Measurements from ENCODE around the gene CGB5. TPM values are rescaled to one million over a fixed set of nuclear protein-coding genes. Genes with fewer than 3 reads are reported as not detected.

The CGB5 gene
- total RNA-seq, 1 experiment from 2014 or later = not detected

GRCh38 chr19:49092686-49093085 lies 49.0 kb downstream of the CGB5 start:
- no peak for TF ChIP-seq POLR2AphosphoS5 (IDR thresholded peaks at IDR 0.05; ENCODE audit: low read depth, low read length)
- no peak for TF ChIP-seq TCF7L2 (IDR thresholded peaks at IDR 0.05; ENCODE audit: low read depth, low read length)
- TF ChIP-seq SIN3A (IDR thresholded peaks at IDR 0.05; ENCODE audit: borderline replicate concordance, insufficient read depth, low read depth, low read length) = no peak
- TF ChIP-seq, protein P1, sequence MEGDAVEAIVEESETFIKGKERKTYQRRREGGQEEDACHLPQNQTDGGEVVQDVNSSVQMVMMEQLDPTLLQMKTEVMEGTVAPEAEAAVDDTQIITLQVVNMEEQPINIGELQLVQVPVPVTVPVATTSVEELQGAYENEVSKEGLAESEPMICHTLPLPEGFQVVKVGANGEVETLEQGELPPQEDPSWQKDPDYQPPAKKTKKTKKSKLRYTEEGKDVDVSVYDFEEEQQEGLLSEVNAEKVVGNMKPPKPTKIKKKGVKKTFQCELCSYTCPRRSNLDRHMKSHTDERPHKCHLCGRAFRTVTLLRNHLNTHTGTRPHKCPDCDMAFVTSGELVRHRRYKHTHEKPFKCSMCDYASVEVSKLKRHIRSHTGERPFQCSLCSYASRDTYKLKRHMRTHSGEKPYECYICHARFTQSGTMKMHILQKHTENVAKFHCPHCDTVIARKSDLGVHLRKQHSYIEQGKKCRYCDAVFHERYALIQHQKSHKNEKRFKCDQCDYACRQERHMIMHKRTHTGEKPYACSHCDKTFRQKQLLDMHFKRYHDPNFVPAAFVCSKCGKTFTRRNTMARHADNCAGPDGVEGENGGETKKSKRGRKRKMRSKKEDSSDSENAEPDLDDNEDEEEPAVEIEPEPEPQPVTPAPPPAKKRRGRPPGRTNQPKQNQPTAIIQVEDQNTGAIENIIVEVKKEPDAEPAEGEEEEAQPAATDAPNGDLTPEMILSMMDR (IDR thresholded peaks at IDR 0.05) = no peak
- POLR2A ChIA-PET = no interaction called here
- Histone ChIP-seq H3K4me1 (ENCODE audit: control insufficient read depth, insufficient read depth, low read length) (peaks cover 6% of the 10 kb centered on the region), H3K9me3 (ENCODE audit: control insufficient read depth, insufficient read depth, low read depth, low read length) (no peaks in the 10 kb centered on the region), H3K36me3 (ENCODE audit: control insufficient read depth, insufficient read depth, low read length) (peaks cover 9% of the 10 kb centered on the region), H3K27me3 (ENCODE audit: control insufficient read depth, insufficient read depth, low read length) (no peaks in the 10 kb centered on the region), H3K4me3 (ENCODE audit: low read depth in 2 of 2, low read length in 2 of 2) (no peak overlapping the region), H3K27ac (ENCODE audit: low read length) (no peak overlapping the region)
- DNase-seq (ENCODE audit: low read depth, low spot score) = no peak
- no TSS peak for BruUV-seq (replicated peaks)
- intact Hi-C loops (cut with micrococcal nuclease; ENCODE audit: unreplicated experiment) (no loop called here), in situ Hi-C loops (cut with HindIII; ENCODE audit: low pct_unique_long_range_greater_than_20kb, low sequenced_read_pairs) (no loop called here)
- CTCF ChIA-PET = no interaction called here
- no peak for ATAC-seq

Small RNAs within 50 kb of the gene (microRNA-seq; reads per million reads assigned to microRNA genes)
- gene MIR6798 (ENCODE audit: unreplicated experiment) = not detected

Other genes starting within 250 kb of the CGB5 start
- gene BCAT2, start 232.8 kb upstream of the CGB5 start, total RNA-seq (2021; ENCODE audit: unreplicated experiment) = 34.6 TPM
- gene HSD17B14, start 207.4 kb upstream of the CGB5 start, total RNA-seq (2021; ENCODE audit: unreplicated experiment) = 20.8 TPM
- 4.2 TPM for gene PLEKHA4, start 175.2 kb upstream of the CGB5 start, total RNA-seq (2021; ENCODE audit: unreplicated experiment)
- gene PPP1R15A, start 171.4 kb upstream of the CGB5 start, total RNA-seq (2021; ENCODE audit: unreplicated experiment) = 27.1 TPM
- 0.15 TPM for gene TULP2, start 145.1 kb upstream of the CGB5 start, total RNA-seq (2021; ENCODE audit: unreplicated experiment)
- gene NUCB1, start 143.5 kb upstream of the CGB5 start, total RNA-seq (2021; ENCODE audit: unreplicated experiment) = 102 TPM
- gene DHDH, start 110.1 kb upstream of the CGB5 start, total RNA-seq (2021; ENCODE audit: unreplicated experiment) = 0.85 TPM
- 100 TPM for gene BAX, start 89.0 kb upstream of the CGB5 start, total RNA-seq (2021; ENCODE audit: unreplicated experiment)
- gene FTL, start 78.5 kb upstream of the CGB5 start, total RNA-seq (2021; ENCODE audit: unreplicated experiment) = 1,332 TPM
- gene GYS1, start 50.5 kb upstream of the CGB5 start, total RNA-seq (2021; ENCODE audit: unreplicated experiment) = 20.2 TPM
- 170 TPM for gene RUVBL2, start 50.0 kb upstream of the CGB5 start, total RNA-seq (2021; ENCODE audit: unreplicated experiment)
- gene LHB, start 26.8 kb upstream of the CGB5 start, total RNA-seq (2021; ENCODE audit: unreplicated experiment) = 0.39 TPM
- gene CGB3, start 19.5 kb upstream of the CGB5 start, total RNA-seq (2021; ENCODE audit: unreplicated experiment) = not detected
- not detected for gene CGB2, start 12.0 kb upstream of the CGB5 start, total RNA-seq (2021; ENCODE audit: unreplicated experiment)
- not detected for gene CGB1, start 7.0 kb upstream of the CGB5 start, total RNA-seq (2021; ENCODE audit: unreplicated experiment)
- gene CGB8, start 5.3 kb downstream of the CGB5 start, total RNA-seq (2021; ENCODE audit: unreplicated experiment) = not detected
- 0.95 TPM for gene CGB7, start 13.9 kb downstream of the CGB5 start, total RNA-seq (2021; ENCODE audit: unreplicated experiment)
- 0.39 TPM for gene NTF4, start 21.0 kb downstream of the CGB5 start, total RNA-seq (2021; ENCODE audit: unreplicated experiment)
- 0.03 TPM for gene KCNA7, start 28.9 kb downstream of the CGB5 start, total RNA-seq (2021; ENCODE audit: unreplicated experiment)
- 180 TPM for gene SNRNP70, start 41.6 kb downstream of the CGB5 start, total RNA-seq (2021; ENCODE audit: unreplicated experiment)
- gene LIN7B, start 70.5 kb downstream of the CGB5 start, total RNA-seq (2021; ENCODE audit: unreplicated experiment) = 6.4 TPM
- 1.4 TPM for gene C19orf73, start 75.3 kb downstream of the CGB5 start, total RNA-seq (2021; ENCODE audit: unreplicated experiment)
- 21.7 TPM for gene PPFIA3, start 75.7 kb downstream of the CGB5 start, total RNA-seq (2021; ENCODE audit: unreplicated experiment)
- gene HRC, start 111.5 kb downstream of the CGB5 start, total RNA-seq (2021; ENCODE audit: unreplicated experiment) = 0.13 TPM
- 19.4 TPM for gene TRPM4, start 113.9 kb downstream of the CGB5 start, total RNA-seq (2021; ENCODE audit: unreplicated experiment)

All from Panc1 (cell line).